SK-N-SH (cell line): ENCODE data around the gene CUX1. TPM values are rescaled to one million over a fixed set of nuclear protein-coding genes. Genes with fewer than 3 reads are reported as not detected.

Experiments used
- CTCF ChIA-PET: fragments of 300-600, 350-600 bp; formaldehyde crosslinking; extraction: SDS; loops from one replicate; lab custom pipeline; 2021; lab: Yijun Ruan, JAX
- POLR2A ChIA-PET: fragments of 350-600 bp; sonication (Branson Sonifier 250); formaldehyde crosslinking; extraction: SDS; loops from one replicate; lab custom pipeline; 2020; ENCODE audit warnings: antibody characterized with exemption, inconsistent platforms; lab: Yijun Ruan, JAX
- DNase-seq: peaks from one replicate; pipeline ENCODE4 v3.0.0; 2012
- H2AFZ ChIP-seq: fragments of 200-600 bp; sonication (generic); 2 replicates; pipeline ENCODE4 v1.8.1; 2016; ENCODE audit warnings: antibody characterized with exemption, mild to moderate bottlenecking, low read depth
- H3F3A ChIP-seq: fragments of 200-600 bp; sonication (generic); replicated peaks from 2 replicates; pipeline ENCODE3; 2016; ENCODE audit warnings: antibody characterized with exemption, mild to moderate bottlenecking; ENCODE audit not compliant: insufficient read depth
- H3K27ac ChIP-seq, 2 experiments: fragments of 200-500 bp in 1 of 2; fragments of 200-600 bp in 1 of 2; sonication (Bioruptor generic) in 1 of 2; sonication (generic), shearing (Covaris generic) in 1 of 2; 2 replicates each; pipeline versions ENCODE4 v1.5.1 to v1.6.1; 2014 to 2016; ENCODE audit warnings: low read depth in 2 of 2, inconsistent platforms in 1 of 2, low read length in 1 of 2, mild to moderate bottlenecking in 1 of 2, mixed read lengths in 1 of 2
- H3K27me3 ChIP-seq: fragments of 200-600 bp; sonication (generic), shearing (Covaris generic); 2 replicates; pipeline ENCODE4 v1.6.1; 2016; ENCODE audit warnings: mixed run types; ENCODE audit not compliant: insufficient read depth
- H3K36me3 ChIP-seq, 2 experiments: fragments of 200-500 bp in 1 of 2; fragments of 200-600 bp in 1 of 2; sonication (Bioruptor generic) in 1 of 2; sonication (generic) in 1 of 2; replicated peaks in 1 of 2; 2 replicates each; pipeline versions ENCODE3 to v1.5.1; 2014 to 2016; ENCODE audit warnings: low read length in 1 of 2, mild to moderate bottlenecking in 1 of 2; ENCODE audit not compliant: insufficient read depth in 2 of 2, control insufficient read depth in 1 of 2
- H3K4me1 ChIP-seq, 2 experiments: fragments of 200-500 bp in 1 of 2; fragments of 200-600 bp in 1 of 2; sonication (Bioruptor generic) in 1 of 2; sonication (generic), shearing (Covaris generic) in 1 of 2; 2 replicates each; pipeline versions ENCODE4 v1.5.1 to v1.6.1; 2014 to 2016; ENCODE audit warnings: low read depth in 1 of 2, low read length in 1 of 2, mixed run types in 1 of 2; ENCODE audit not compliant: insufficient read depth in 2 of 2, control insufficient read depth in 1 of 2
- H3K4me2 ChIP-seq: fragments of 200-600 bp; sonication (generic), shearing (Covaris generic); 2 replicates; pipeline ENCODE4 v1.6.1; 2017; ENCODE audit warnings: mixed run types
- H3K4me3 ChIP-seq, 2 experiments: fragments of 200-500 bp in 1 of 2; fragments of 200-600 bp in 1 of 2; sonication (Bioruptor generic) in 1 of 2; sonication (generic), shearing (Covaris generic) in 1 of 2; 2 replicates each; pipeline versions ENCODE4 v1.5.1 to v1.8.1; 2014 to 2016; ENCODE audit warnings: low read depth in 2 of 2, inconsistent platforms in 1 of 2, low read length in 1 of 2, mild to moderate bottlenecking in 1 of 2, mixed read lengths in 1 of 2, moderate library complexity in 1 of 2
- H3K79me2 ChIP-seq: fragments of 200-600 bp; sonication (generic); 2 replicates; pipeline ENCODE4 v1.8.1; 2017; ENCODE audit warnings: mild to moderate bottlenecking; ENCODE audit not compliant: insufficient read depth
- H3K9ac ChIP-seq: fragments of 200-600 bp; sonication (generic); 2 replicates; pipeline ENCODE4 v1.6.1; 2017; ENCODE audit warnings: mixed run types
- H3K9me2 ChIP-seq: fragments of 200-600 bp; sonication (generic); 2 replicates; pipeline ENCODE4 v1.6.1; 2017; ENCODE audit warnings: mixed run types
- H3K9me3 ChIP-seq: fragments of 200-600 bp; sonication (generic); 2 replicates; pipeline ENCODE4 v1.6.1; 2017; ENCODE audit warnings: mixed run types, mild to moderate bottlenecking, moderate library complexity
- H4K20me1 ChIP-seq: fragments of 200-600 bp; sonication (generic); 2 replicates; pipeline ENCODE4 v1.6.1; 2017; ENCODE audit warnings: mild to moderate bottlenecking, mixed run types; ENCODE audit not compliant: insufficient read depth
- ELF1 ChIP-seq: IDR thresholded peaks from 2 replicates; pipeline ENCODE4 v1.4.0; 2012
- FOSL2 ChIP-seq: IDR thresholded peaks from 2 replicates; pipeline ENCODE4 v1.4.0; 2012; ENCODE audit warnings: low read depth, mild to moderate bottlenecking, moderate library complexity, borderline replicate concordance
- FOXJ3 ChIP-seq: sonication (generic); formaldehyde crosslinking; IDR thresholded peaks from 2 replicates; pipeline ENCODE4 v1.5.1; 2020; ENCODE audit warnings: mild to moderate bottlenecking, missing genetic modification reagents
- FOXM1 ChIP-seq: IDR thresholded peaks from 2 replicates; pipeline ENCODE4 v1.4.0; 2012; ENCODE audit warnings: low read depth, mild to moderate bottlenecking
- GABPA ChIP-seq: IDR thresholded peaks from 2 replicates; pipeline ENCODE4 v1.4.0; 2012; ENCODE audit warnings: low read depth, mild to moderate bottlenecking
- GATA2 ChIP-seq: sonication (generic); formaldehyde crosslinking; IDR thresholded peaks from 2 replicates; pipeline ENCODE4 v1.5.0; 2020; ENCODE audit warnings: mild to moderate bottlenecking, missing genetic modification reagents
- POLR2AphosphoS5 ChIP-seq: IDR thresholded peaks from 2 replicates; pipeline ENCODE4 v1.6.1; 2012; ENCODE audit warnings: low read depth, low read length
- RAD21 ChIP-seq: IDR thresholded peaks from 2 replicates; pipeline ENCODE4 v1.6.1; 2012; ENCODE audit warnings: mild to moderate bottlenecking, low read length
- REST ChIP-seq: IDR thresholded peaks from 2 replicates; pipeline ENCODE4 v1.6.1; 2012; ENCODE audit warnings: mild to moderate bottlenecking, low read depth, low read length, moderate library complexity
- TCF12 ChIP-seq: IDR thresholded peaks from 2 replicates; pipeline ENCODE4 v1.4.0; 2012
- USF2 ChIP-seq: fragments of 150-350 bp; IDR thresholded peaks from 2 replicates; pipeline ENCODE4 v1.6.1; 2017; ENCODE audit warnings: antibody characterized with exemption, low read length, low read depth, borderline replicate concordance
- WGBS: methylation state at CpG from one replicate; pipeline ENCODE4 v1.1.6; 2017; ENCODE audit warnings: low lambda C conversion rate; 5-methylcytosine and 5-hydroxymethylcytosine counted together
- polyA plus RNA-seq, 3 experiments: library from polyadenylated mRNA; depleted of rRNA; stranded (reverse); fragments of >200 nt; gene quantifications; 2 replicates each; pipeline ENCODE4 v1.2.3, GENCODE V29; 2012
- TF ChIP-seq, protein P1 (sequence below): fragments of 150-350 bp; IDR thresholded peaks from 2 replicates; pipeline ENCODE4 v1.6.1; 2016; ENCODE audit warnings: mild to moderate bottlenecking, low read depth, low read length
- TF ChIP-seq, protein P2 (sequence below): IDR thresholded peaks from 2 replicates; pipeline ENCODE4 v1.4.0; 2012; ENCODE audit warnings: low read depth, borderline replicate concordance

The CUX1 gene
- polyA plus RNA-seq, 1 of the 3 experiments (the other 2 are of a cell fraction) = 68.6 TPM

GRCh38 chr7:102197599-102197998 is 380.2 kb downstream of the CUX1 start:
- Histone ChIP-seq H3K9me3 (no peaks in the 10 kb centered on the region), H3K27ac (no peak overlapping the region), H3K4me2 (no peak overlapping the region), H3K4me1 (peaks cover 0 to 5% of the 10 kb centered on the region in 2 experiments; a peak in 1 of 4 replicates), H3K9ac (no peak overlapping the region), H3K4me3 (no peak overlapping the region), H3K9me2 (no peaks in the 10 kb centered on the region), H2AFZ (no peak overlapping the region), H3F3A (peaks cover 3% of the 10 kb centered on the region), H3K27me3 (no peaks in the 10 kb centered on the region), H3K36me3 (peaks cover 26 to 55% of the 10 kb centered on the region in 2 experiments), H3K79me2 (no peaks in the 10 kb centered on the region), H4K20me1 (no peaks in the 10 kb centered on the region)
- DNase-seq = no peak
- POLR2A ChIA-PET = no interaction called here
- CTCF ChIA-PET = interaction anchor here (0.8 to 2.0 kb wide), 3 partner anchors 17 to 654 kb away, joined by 3 to 6 read pairs (median 5); no protein-coding TSS in a partner anchor
- no peak for TF ChIP-seq FOXM1
- no peak for TF ChIP-seq POLR2AphosphoS5
- TF ChIP-seq RAD21 = no peak
- TF ChIP-seq TCF12 = no peak
- TF ChIP-seq ELF1 = no peak
- TF ChIP-seq, protein P1, sequence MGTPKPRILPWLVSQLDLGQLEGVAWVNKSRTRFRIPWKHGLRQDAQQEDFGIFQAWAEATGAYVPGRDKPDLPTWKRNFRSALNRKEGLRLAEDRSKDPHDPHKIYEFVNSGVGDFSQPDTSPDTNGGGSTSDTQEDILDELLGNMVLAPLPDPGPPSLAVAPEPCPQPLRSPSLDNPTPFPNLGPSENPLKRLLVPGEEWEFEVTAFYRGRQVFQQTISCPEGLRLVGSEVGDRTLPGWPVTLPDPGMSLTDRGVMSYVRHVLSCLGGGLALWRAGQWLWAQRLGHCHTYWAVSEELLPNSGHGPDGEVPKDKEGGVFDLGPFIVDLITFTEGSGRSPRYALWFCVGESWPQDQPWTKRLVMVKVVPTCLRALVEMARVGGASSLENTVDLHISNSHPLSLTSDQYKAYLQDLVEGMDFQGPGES = no peak
- TF ChIP-seq USF2 = no peak
- no peak for TF ChIP-seq GATA2 (CRISPR knock-in tag)
- TF ChIP-seq, protein P2, sequence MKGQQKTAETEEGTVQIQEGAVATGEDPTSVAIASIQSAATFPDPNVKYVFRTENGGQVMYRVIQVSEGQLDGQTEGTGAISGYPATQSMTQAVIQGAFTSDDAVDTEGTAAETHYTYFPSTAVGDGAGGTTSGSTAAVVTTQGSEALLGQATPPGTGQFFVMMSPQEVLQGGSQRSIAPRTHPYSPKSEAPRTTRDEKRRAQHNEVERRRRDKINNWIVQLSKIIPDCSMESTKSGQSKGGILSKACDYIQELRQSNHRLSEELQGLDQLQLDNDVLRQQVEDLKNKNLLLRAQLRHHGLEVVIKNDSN = no peak
- TF ChIP-seq REST = no peak
- no peak for TF ChIP-seq FOXJ3 (CRISPR knock-in tag)
- TF ChIP-seq FOSL2 = no peak
- TF ChIP-seq GABPA = no peak
- 89% methylated on average over 12 of the region's 12 CpGs for WGBS
